Vagina (tissue), 2 donors: ENCODE results near the gene ZNF425.

ENCODE experiments used
- CTCF ChIP-seq, 3 experiments: fragments of 450-650 bp in 2 of 3; fragments of 200-600 bp in 1 of 3; sonication (generic) in 1 of 3; IDR thresholded peaks; one replicate each; pipeline ENCODE4 v1.5.1; 2017 to 2019; ENCODE audit warnings: antibody characterized with exemption in 3 of 3, mild to moderate bottlenecking in 2 of 3, moderate library complexity in 2 of 3
- POLR2A ChIP-seq, 2 donors: fragments of 450-650 bp; IDR thresholded peaks; one replicate each; pipeline ENCODE4 v1.6.1; 2017; ENCODE audit warnings: antibody characterized with exemption in 2 of 2, mild to moderate bottlenecking in 2 of 2, moderate library complexity in 2 of 2
- POLR2AphosphoS5 ChIP-seq, 2 donors: sonication (generic); formaldehyde crosslinking; IDR thresholded peaks; one replicate each; pipeline ENCODE4 v1.9.0; 2017; ENCODE audit warnings: antibody characterized with exemption in 2 of 2, mild to moderate bottlenecking in 2 of 2, low read depth in 1 of 2; ENCODE audit not compliant: insufficient read depth in 1 of 2

- TF ChIP-seq POLR2AphosphoS5 (IDR thresholded peaks at IDR 0.05; ENCODE audit: insufficient read depth in 1 of 2, low read depth in 1 of 2) = no peak
- no peak for TF ChIP-seq CTCF (IDR thresholded peaks at IDR 0.05)
- TF ChIP-seq POLR2A (IDR thresholded peaks at IDR 0.05) = no peak
Observed at GRCh38 chr7:149153346-149153745, 27.2 kb upstream of the ZNF425 start.
